C4-2B (cell line): ENCODE measurements around the gene STK11.

Experiments used
- H3K27ac ChIP-seq: fragments of 450-650 bp; 2 replicates; pipeline ENCODE4 v1.5.1; 2017
- CTCF ChIP-seq: fragments of 450-650 bp; conservative IDR thresholded peaks from 2 replicates; pipeline ENCODE4 v1.5.1; 2017; ENCODE audit warnings: mild to moderate bottlenecking
- ZFX ChIP-seq: fragments of 450-650 bp; IDR thresholded peaks from 2 replicates; pipeline ENCODE4 v1.6.1; 2017

The STK11 gene

DNA sequence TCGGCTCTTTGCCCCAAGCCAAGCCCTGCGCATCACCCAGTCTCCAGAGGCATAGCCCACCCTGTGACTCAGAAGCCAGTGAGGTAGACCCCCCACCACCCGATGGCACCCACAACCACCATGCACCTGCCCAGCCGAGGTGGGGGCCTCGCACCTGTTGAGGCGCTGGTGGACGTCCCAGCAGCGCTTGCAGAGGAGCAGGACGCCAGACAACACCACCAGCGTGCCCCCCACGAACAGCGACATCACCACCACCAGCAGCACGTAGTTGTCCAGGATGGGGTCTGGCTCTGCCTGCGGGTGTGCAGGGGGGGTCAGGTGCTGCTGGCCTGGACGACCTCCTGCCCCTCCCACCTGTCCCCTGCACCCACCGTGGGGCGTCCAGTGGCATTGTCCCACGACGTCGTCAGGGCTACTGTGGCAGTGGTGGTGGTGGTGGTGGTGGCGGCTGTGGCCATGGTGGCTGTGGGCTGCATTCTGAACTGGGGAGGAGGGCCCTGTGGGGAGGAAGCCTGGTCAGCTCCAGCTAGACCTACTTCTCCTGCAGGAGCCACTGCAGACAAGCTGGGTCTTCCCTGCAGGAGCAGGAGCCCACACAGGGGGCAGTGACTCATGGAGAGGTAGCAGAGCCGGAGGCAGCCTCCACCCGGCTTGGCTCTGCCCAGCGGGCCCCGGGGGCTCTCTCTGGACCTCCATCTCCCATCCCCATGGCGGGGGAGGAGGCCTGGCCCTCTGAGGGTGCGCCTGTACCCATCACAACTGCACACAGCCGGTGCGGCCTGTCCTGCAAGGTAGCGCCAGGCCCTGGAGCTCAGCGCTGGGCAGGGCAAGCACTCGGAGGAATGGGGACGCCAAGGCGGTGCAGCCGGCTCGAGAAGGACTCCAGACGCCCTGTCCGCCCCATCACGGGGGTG, 30.3 kb downstream of the STK11 start:
- no peak for TF ChIP-seq ZFX
- no peak for TF ChIP-seq CTCF
- no peak overlapping the region for H3K27ac ChIP-seq

DNA sequence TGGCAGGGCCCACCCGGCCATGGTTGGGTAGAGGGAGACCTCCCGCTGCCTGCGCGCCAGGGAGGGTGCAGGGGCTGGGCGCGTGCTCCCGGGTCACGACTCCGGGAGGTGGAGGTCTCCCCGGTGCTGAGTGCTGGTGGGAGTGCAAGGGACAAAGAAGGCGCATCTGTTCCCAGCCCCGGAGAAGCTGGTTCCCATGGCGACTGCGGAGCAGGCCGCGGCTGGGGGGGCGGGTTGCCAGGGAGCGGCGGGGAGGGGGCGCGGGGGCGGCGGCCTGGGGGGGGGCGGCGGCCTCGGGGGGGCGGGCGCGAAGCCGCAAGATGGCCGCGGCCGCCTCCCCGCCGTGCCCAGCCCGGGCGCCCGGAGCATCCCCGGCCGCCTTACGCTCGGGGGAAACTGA, 31.0 kb downstream of the STK11 start:
- peak overlapping the region; percentile 54; the same call in 1 of the 2 replicates for H3K27ac ChIP-seq
- TF ChIP-seq ZFX (no peak), CTCF (no peak)

DNA sequence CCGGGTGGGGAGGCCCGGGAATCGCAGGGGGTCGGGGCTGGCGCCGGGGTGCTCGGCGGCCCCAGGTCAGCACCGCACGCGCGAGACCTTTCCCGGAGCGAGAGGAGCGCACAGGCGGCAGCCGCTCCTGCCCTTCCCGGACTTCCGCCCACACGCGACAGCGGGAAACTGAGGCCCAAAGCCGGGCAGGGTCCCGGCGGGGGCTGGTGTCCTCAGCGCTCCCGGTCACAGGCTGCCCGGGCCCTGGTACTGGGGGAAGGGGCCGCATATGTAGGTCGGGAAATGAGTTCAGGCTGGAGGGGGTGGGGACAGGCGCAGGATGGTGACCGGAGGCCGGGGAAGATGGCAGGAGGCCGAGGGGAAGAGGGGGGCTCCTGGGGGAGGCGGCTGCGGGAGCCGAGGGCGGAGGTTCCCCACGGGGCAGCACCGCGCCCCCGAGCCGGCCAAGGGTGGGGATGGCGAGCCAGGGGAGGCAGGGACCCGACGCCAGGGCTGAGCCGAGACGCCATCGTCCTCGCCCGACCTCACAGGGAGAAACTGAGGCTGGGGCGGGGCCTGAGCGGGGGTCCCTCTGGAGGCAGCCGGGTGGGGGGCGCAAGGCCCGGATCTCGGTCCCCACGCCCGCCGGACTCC, 31.6 kb downstream of the STK11 start:
- TF ChIP-seq CTCF = no peak
- 0 out of 2 replicates have a peak, but pooled peaks have one; percentile 5 for TF ChIP-seq ZFX

DNA sequence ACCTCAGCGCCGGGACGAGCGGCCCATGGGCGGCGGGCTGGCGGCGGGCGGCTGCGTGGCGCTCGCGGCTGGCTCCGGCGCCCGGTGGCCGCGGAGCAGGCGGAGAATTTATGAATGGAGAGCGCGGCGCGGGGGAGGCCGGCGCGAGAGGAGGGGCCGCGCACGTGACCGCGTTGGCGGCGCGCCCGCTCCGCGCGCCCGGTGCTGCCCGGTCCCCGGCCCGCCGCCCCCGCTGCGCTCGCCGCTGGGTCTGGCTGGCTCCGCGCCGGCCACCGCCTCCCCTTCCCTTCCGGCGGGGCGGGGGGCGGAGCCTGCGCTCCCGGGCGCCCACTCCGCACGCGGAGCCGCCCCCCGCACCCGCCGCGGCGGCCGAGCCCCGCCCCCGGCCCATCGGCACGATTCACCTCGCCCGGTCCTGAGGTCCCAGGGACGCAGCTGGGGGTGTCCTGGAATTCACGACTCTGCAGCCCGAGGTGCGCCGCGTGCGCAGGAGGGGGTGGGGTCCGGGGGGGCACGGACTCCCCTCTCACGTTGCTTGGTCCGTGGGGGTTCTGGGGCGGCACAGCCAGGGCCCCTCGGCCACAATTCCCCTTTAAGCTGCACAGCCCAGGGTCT, 32.3 kb downstream of the STK11 start, which contains the start of gene CBARP:
Gene CBARP, minus strand, starts transcription at position 252 of the 615 bp plus-strand sequence. CDS start 1,905 bp downstream, outside the sequence.
- no peak for TF ChIP-seq ZFX
- no peak for TF ChIP-seq CTCF
- peak within 1 kb of the TSS; percentile 54 for H3K27ac ChIP-seq

More for the DNA sequence above, 31.6 kb downstream of the STK11 start:
- peak overlapping the region; percentile 54 for H3K27ac ChIP-seq

DNA sequence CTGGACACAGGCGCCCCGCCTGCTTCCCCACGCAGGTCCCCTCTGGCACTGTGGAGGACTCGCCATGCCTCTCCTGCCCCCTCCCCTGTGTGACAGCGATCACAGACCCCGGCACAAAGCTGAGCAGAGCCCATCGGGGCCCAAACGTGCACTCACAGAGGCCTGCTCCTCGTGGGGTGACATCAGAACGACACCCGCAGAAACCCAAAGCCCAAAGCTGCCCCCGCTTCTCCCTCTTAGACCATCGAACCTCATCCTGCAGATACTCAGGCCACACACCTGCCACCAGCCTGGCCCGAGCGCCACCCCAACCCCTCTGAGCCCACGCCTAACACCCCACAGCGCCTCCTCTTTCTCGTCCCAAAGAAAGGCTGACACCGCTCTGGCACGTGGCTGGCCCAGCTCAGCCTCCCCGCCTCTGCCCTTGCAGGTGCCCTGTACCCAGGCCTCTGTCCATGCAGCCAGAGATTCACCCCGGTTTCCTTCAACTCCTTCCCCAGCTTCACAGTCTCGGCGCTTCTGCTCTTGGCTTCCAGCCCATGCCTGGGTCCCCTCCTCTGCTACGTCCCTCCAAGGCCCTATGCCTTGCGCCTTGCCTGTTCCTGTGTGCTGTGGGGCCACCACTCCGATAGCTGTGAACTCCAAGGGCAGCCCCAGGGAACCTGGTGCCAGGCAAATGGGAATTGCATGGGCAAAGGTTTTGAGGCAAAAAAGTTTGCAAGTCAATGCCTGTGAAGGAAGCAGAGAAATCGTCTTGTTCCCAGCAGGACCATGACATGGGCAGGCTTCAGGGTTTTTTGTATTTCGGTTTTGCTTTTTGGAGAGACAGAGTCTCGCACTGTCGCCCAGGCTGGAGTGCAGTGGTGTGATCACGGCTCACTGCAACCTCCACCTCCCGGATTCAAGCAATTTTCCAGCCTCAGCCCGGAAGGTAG, 33.1 kb downstream of the STK11 start:
- H3K27ac ChIP-seq = peak overlapping the region; percentile 54; the same call in 1 of the 2 replicates

More for the DNA sequence above, 33.1 kb downstream of the STK11 start:
- TF ChIP-seq ZFX (no peak), CTCF (no peak)
